GM12892 (cell line): ENCODE data around the gene CENPV.
"Not testable (repeated sequence)": the region's sequence is repeated elsewhere in the genome, so short reads cannot be mapped to it uniquely, and the experiment has no call there.

Experiments
- DNase-seq: peaks from one replicate; pipeline ENCODE4 v3.0.0; 2011; ENCODE audit not compliant: insufficient read length
- FAIRE-seq: peaks from 2 replicates; lab custom pipeline; 2011; peaks lifted over from hg19 to GRCh38; lab: Jason Lieb, UNC
- POLR2A ChIP-seq: IDR thresholded peaks from 2 replicates; pipeline ENCODE4 v1.6.1; 2011; ENCODE audit warnings: low read depth, low read length, control low read depth
- POLR2AphosphoS5 ChIP-seq: IDR thresholded peaks from 2 replicates; pipeline ENCODE4 v1.6.1; 2011; ENCODE audit warnings: low read depth, low read length, control low read depth
- TAF1 ChIP-seq: IDR thresholded peaks from 2 replicates; pipeline ENCODE4 v1.6.1; 2011; ENCODE audit warnings: low read depth, mild to moderate bottlenecking, control low read depth, low read length, borderline replicate concordance

CENPV gene

DNA sequence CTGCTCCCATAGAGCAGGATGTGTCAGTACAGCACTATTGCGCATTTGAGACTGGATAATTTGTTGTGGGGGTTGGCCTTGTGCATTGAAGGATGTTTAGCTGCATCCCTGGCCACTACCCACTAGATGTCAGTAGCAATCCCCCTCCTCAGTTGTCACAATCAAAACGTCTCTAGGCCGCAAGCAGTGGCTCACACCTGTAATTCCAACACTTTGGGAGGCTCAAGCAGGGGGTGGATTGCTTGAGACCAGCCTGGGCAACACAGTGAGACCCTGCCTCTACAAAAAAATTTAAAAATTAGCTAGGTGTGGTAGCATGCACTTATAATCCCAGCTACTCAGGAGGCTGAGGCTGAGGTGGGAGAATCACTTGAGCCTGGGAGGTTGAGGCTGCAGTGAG is 48.4 kb downstream of the CENPV start:
- FAIRE-seq: no peak
- TF ChIP-seq TAF1 (no peak), POLR2AphosphoS5 (no peak)
- DNase-seq: no peak

DNA sequence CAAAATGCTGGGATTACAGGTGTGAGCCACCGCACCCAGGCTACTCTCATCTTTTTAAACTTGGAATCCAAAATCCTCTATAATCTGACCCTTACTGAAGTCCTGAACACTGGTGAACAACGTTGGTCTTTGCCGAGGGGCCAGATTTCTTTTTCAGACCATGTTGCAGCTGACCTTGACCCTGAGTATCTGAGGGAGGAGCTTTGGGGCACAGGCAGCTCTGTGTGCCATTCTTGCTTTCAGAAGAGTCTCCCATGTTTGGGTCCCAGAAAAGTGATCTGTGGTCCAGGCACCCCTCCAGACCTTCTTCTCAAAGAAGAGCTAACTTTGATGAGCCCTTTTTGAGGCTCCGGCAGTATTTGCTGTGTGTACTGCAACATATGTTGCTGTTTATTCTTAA is 50.4 kb downstream of the CENPV start:
- no peak for FAIRE-seq
- TF ChIP-seq POLR2AphosphoS5 (no peak), POLR2A (no peak), TAF1 (no peak)

DNA sequence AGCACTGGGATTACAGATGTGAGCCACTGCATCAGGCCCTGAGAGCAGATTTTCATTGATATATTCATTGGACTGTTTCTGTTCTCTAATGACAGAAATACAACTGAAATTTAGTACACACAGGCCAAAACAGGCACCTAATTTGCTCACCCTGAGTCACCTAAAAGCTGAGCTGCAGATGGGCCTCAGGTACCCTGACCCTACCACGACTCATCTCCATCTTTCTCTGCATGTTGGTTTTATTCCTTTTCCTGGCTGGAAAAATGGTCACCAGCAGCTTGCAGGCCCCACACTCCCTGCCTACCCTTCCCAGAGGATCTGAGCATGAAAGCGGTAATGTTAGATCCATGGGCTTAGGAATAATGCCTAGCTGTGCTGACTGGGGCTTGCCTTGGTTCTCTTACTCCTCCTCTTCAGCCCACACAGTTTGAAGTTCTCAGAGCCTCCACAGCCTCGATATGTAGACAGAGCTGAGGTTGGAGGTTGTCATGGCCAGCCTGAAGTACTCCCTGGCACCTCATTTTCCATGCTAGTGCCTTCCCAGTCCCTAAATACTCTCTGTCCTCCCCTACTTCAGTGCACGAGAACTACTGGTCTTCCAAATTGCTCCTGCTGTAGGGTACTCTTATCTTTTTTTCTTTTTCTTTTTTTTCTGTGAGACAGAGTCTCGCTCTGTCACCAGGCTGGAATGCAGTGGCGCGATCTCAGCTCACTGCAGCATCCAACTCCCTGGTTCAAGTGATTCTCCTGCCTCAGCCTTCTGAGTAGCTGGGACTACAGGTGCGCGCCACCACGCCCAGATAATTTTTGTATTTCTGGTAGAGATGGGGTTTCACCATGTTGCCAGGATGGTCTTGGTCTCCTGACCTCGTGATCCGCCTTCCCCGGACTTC is 51.1 kb downstream of the CENPV start:
- DNase-seq (no peak), FAIRE-seq (no peak)
- TF ChIP-seq TAF1: no peak

More for the DNA sequence above, 50.4 kb downstream of the CENPV start:
- DNase-seq: no peak

DNA sequence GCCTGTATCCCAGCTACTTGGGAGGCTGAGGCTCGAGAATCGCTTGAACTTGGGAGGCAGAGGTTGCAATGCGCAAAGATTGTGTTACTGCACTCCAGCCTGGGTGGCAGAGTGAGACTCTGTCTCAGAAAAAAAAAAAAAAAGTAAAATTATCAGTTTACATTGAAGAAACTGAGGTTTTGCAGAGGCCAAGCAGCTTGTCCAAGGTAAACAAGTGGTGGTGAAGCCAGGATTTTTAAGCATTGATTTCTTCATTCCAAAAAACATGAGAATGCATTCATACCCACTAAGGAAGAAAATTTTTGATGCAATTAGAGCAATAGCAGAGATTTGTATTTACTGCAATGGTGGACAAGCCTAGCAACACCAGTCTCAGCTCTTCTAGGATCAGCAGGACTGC is 52.7 kb downstream of the CENPV start:
- no peak for FAIRE-seq
- no peak for DNase-seq
- no peak for TF ChIP-seq POLR2AphosphoS5
- no peak for TF ChIP-seq POLR2A
- no peak for TF ChIP-seq TAF1

DNA sequence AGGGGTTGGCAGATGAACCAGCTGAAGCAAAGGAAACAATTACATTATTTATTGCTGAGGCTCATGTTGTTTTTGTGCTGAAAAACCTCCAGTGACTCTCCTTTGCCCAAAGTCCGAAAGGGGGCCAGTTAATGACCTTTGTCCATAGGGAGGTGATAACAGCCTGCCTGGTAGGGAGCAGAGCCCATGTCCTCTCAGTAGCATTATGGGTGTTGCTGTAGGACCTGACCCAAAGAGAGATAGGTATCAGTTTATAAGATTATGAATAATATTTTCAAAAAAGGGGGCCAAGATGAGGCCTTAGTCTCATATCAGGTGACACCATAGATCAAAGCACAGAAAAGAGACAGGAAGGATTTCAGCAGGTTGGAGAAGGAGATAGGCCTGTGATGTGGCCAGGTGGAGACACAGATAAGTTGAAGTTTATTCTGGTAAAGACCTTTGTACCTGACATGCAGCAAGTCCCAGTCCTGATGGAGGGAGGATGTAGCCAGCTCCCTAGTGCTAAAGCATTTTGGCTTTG is 55.1 kb downstream of the CENPV start:
- FAIRE-seq (no peak), DNase-seq (no peak)
- TF ChIP-seq TAF1: no peak
- TF ChIP-seq POLR2AphosphoS5: no peak
- no peak for TF ChIP-seq POLR2A

DNA sequence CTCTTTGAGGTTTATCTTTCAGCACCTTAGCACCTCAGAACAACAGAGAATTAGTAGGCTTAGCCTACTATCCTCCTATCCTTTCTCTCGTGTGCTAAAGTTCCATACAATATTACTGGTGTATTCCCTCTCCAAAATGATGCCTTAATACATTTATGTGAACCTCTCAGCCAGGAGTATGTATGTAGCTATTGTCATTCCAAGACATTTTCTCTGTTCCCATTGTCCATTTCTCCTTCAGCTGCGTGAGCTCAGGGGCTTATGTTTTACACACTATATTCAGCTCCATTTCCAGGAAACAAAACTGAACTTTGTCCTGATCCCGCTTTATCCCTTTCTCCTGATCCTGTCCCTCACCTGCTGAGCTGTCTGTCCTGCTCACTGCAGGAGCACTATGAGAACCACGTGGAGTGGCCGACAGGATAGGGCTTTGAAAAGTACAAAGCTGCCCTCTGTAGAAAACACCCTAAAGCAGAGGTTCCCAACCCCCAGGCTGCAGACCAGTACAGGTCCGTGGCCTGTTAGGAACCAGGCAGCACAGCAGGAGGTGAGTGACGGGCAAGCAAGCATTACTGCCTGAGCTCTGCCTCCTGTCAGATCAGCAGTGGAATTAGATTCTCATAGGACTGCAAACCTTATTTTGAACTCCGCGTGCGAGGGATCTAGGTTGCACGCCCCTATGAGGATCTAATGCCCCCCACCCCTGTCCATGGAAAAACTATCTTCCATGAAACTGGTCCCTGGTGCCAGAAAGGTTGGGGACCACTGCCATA is 55.7 kb downstream of the CENPV start:
- TF ChIP-seq POLR2AphosphoS5 (no peak), TAF1 (no peak), POLR2A (no peak)
- FAIRE-seq (no peak), DNase-seq (no peak)

DNA sequence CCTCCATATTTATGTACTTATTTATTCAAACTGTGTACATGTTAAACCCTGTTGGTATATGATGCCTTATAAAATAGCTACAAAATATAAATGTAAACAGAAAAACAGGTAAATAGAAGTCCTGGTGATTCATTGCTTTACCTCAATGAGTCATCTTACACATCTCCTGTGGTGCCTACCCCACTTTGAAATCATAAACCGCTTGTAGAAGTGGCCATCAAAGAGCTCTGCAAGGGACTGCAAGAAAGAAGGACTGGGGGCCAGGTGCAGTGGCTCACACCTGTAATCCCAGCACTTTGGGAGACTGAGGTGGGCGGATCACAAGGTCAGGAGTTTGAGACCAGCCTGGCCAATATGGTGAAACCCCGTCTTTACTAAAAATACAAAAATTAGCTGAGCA is 57.2 kb downstream of the CENPV start:
- DNase-seq, FAIRE-seq: not testable (repeated sequence)

DNA sequence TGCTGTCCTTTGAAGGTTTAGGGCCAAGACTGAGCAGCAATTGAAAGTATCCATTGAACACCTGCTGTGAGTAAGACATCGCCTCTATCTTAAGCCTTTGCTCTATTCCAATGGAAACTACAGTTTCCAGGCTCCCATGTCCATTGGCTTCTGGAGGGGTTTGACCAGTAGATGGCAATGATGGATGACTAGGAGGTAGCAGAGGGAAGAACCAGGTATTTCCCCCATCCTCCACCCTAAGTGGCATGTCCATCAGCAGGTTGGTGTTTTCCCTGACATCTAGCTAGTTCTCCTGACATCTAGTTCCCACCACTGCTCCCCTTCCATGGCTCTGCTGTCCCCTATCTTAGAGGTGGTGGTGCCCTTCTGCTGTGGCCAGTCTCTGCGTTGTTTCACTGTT is 58.7 kb downstream of the CENPV start:
- FAIRE-seq (no peak), DNase-seq (no peak)
- TF ChIP-seq POLR2A (no peak), POLR2AphosphoS5 (no peak), TAF1 (no peak)

DNA sequence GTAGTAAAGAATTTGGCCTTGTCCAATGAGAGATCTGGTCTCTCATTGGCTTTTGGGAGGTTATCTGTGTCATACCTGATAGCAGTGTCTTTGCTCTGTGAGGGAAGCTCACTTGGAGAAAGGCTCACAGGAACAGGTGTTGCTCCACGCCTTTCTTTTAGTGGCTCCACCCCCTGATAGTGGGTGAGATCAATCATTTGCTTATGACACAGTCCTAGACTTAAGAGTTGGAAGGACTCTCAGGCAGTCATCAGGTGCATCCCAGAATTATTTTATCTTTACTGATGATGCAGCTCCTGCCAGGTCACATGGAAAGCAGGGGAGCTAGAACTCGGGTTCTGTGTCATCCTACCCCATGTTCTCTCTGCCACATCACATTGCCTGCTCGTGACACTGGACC is 59.3 kb downstream of the CENPV start:
- FAIRE-seq: no peak
- TF ChIP-seq TAF1 (no peak), POLR2AphosphoS5 (no peak), POLR2A (no peak)
- no peak for DNase-seq
